GM12892 (cell line): ENCODE results near the gene CIC.

Experiments
- DNase-seq: peaks from one replicate; pipeline ENCODE4 v3.0.0; 2011; ENCODE audit not compliant: insufficient read length
- FAIRE-seq: peaks from 2 replicates; lab custom pipeline; 2011; peaks lifted over from hg19 to GRCh38; lab: Jason Lieb, UNC
- POLR2A ChIP-seq: IDR thresholded peaks from 2 replicates; pipeline ENCODE4 v1.6.1; 2011; ENCODE audit warnings: low read depth, low read length, control low read depth
- POLR2AphosphoS5 ChIP-seq: IDR thresholded peaks from 2 replicates; pipeline ENCODE4 v1.6.1; 2011; ENCODE audit warnings: low read depth, low read length, control low read depth
- TAF1 ChIP-seq: IDR thresholded peaks from 2 replicates; pipeline ENCODE4 v1.6.1; 2011; ENCODE audit warnings: low read depth, mild to moderate bottlenecking, control low read depth, low read length, borderline replicate concordance

Gene CIC

GRCh38 chr19:42267644-42268141 lies 1.4 kb upstream of the CIC start:
- FAIRE-seq (peak; percentile 63), DNase-seq (no peak)
- TF ChIP-seq POLR2AphosphoS5 (no peak), TAF1 (no peak), POLR2A (no peak)

DNA sequence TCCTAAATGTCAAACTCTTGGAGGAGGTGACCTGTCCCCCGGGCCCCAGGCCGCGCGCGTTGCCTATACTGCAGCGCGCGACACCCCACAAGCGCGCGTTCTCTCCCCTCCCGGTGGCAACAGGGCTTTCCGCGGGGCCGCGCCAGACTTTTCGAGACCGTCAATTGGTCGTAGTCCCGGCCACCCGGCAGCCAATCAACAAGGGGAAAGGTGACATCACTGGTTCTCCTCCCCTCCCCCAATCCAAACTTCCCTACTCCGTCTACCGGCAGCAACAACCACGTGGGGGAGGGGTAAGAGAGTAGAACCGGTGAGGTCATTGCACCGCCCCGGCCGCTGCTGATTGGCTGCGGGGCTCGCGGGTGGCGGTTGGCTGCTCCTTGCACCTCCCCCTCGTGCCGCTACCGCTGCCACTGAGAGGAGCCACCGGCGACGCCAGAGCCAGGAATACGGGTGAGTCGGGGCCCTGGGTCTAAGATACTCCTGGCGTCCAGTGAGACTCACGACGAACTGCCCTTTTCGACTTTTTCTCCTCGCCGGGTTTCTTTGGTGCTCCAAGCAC lies 829 bp upstream of the CIC start:
- FAIRE-seq (no peak), DNase-seq (peak; percentile 90)
- TF ChIP-seq TAF1 = no peak
- TF ChIP-seq POLR2A = peak; percentile 39; the same call in 1 of the 2 replicates
- peak; percentile 11; the same call in 1 of the 2 replicates for TF ChIP-seq POLR2AphosphoS5

DNA sequence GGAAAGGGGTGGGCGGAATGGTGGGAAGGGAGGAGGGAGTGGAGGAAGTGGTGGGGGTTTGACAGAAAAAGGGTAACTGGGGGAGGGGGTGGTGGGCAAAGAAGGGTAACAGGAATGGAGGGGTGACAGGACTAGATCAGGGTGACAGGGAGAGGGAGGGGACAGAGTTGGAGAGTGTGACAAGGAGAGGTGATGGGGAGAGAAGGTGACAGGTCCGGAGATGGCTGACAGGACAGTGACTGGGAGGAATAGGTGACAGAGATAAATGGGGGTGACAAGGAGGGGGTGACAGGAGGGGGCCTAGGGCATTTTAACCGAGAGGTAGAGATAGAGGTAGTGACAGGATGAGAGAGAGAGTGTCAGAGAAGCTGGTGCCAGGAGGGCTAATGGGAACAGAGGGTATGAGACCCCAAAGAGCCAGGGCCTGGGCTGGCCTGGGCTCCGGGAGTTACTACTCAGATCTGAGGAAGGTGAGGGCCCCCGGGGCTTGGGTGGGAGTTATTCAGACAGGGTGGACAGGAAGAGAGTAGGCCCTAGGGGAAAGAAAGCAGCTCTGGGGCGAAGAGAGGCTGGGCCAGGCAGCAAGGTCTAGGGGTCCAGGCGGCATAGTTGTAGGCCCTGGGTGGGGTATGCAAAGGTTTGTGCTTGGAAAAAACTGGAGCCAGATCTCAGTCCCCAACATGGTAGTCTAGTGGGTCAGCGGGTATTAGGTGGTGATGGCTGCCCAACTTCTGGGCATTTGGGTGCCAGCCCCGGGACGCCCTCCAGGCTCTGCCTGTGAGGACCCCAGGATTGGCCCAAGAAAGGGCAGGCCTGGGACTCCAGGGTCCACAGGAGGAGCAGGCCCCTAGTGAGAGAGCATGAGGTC lies 660 bp downstream of the CIC start:
- DNase-seq (no peak), FAIRE-seq (peak; percentile 58)
- TF ChIP-seq POLR2AphosphoS5 (0 out of 2 replicates have a peak, but pooled peaks have one; percentile 12), TAF1 (no peak), POLR2A (peak; percentile 38; the same call in 1 of the 2 replicates)

- TF ChIP-seq POLR2AphosphoS5 = peak; percentile 35; the same call in 1 of the 2 replicates
- TF ChIP-seq TAF1 = peak; percentile 58; the same call in 1 of the 2 replicates
- TF ChIP-seq POLR2A = peak; percentile 63
- peak; percentile 43 for DNase-seq
- FAIRE-seq = peak; percentile 93
Measured at GRCh38 chr19:42270346-42271044, 1.4 kb downstream of the CIC start.

DNA sequence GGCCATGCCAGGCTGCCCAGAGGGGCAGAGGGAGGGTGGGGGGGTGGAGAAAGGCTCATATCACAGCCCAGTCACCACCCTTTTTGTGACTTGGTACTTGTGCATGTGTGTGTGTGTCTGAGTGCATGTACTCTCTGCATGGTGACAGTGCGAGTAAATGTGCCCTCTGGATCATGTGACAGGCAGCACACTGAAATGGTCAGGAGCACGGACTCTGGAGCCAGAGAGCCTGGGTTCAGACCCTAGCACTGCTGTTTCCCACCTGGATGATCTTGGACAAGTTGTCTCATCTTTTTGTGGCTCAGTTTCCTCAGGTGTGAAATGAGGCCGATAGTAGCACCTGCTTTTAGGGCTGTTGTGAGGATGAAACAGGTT lies 2.0 kb downstream of the CIC start:
- FAIRE-seq = no peak
- TF ChIP-seq TAF1 (no peak), POLR2AphosphoS5 (no peak), POLR2A (no peak)

DNA sequence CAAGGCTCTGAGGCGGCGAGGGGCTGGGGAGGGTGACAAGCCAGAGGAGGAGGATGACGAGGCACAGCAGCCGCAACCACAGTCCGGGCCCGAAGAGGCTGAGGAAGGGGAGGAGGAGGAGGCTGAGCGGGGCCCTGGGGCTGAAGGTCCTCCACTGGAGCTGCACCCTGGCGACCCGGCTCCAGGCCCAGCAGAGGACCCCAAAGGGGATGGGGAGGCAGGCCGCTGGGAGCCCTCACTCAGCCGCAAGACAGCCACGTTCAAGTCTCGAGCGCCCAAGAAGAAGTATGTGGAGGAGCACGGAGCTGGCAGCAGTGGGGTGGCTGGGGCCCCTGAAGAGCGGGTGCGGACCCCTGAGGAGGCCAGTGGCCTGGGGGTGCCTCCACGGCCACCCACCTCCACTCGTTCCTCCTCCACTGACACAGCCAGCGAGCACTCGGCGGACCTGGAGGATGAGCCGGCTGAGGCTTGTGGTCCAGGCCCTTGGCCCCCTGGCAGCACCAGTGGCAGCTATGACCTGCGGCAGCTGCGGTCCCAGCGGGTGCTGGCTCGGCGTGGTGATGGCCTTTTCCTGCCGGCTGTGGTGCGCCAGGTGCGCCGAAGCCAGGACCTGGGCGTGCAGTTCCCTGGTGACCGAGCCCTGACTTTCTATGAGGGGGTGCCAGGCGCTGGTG lies 2.9 kb downstream of the CIC start:
- DNase-seq (no peak), FAIRE-seq (no peak)
- TF ChIP-seq POLR2A = no peak
- no peak for TF ChIP-seq POLR2AphosphoS5
- TF ChIP-seq TAF1 = no peak

More for the DNA sequence above, 2.0 kb downstream of the CIC start:
- DNase-seq = no peak

- FAIRE-seq (no peak), DNase-seq (no peak)
- TF ChIP-seq POLR2A (no peak), POLR2AphosphoS5 (no peak), TAF1 (no peak)
Measured at GRCh38 chr19:42272535-42272897, 3.5 kb downstream of the CIC start.

- no peak for TF ChIP-seq TAF1
- TF ChIP-seq POLR2A = no peak
- no peak for TF ChIP-seq POLR2AphosphoS5
- FAIRE-seq = no peak
- DNase-seq = no peak
Measured at GRCh38 chr19:42272989-42273406, 3.9 kb downstream of the CIC start.

DNA sequence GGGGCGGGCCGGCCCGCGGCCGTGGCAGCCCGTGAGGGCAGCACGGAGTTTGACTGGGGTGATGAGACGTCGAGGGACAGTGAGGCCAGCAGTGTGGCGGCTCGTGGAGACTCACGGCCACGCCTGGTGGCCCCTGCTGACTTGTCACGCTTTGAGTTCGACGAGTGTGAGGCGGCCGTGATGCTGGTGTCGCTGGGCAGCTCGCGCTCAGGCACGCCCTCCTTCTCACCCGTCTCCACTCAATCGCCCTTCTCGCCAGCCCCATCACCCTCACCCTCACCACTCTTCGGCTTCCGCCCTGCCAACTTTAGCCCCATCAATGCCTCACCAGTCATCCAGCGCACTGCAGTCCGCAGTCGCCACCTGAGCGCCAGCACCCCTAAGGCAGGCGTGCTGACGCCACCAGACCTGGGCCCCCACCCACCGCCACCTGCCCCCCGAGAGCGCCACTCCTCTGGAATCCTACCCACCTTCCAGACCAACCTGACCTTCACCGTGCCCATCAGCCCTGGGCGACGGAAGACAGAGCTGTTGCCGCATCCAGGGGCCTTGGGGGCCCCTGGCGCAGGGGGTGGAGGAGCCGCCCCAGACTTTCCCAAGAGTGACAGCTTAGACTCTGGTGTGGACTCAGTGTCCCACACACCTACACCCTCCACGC lies 4.5 kb downstream of the CIC start:
- TF ChIP-seq POLR2AphosphoS5 (no peak), TAF1 (no peak), POLR2A (no peak)
- FAIRE-seq (no peak), DNase-seq (no peak)

- no peak for FAIRE-seq
- DNase-seq = no peak
- TF ChIP-seq POLR2AphosphoS5 = no peak
- no peak for TF ChIP-seq POLR2A
- TF ChIP-seq TAF1 = no peak
Measured at GRCh38 chr19:42274065-42274682, 5.1 kb downstream of the CIC start.
